Upper lobe of left lung (tissue), 6 donors: Measurements from ENCODE around the gene KRTAP4-4. TPM values are rescaled to one million over a fixed set of nuclear protein-coding genes. Genes with fewer than 3 reads are reported as not detected.
"Not testable (repeated sequence)": the region's sequence is repeated elsewhere in the genome, so short reads cannot be mapped to it uniquely, and the experiment has no call there.

Source experiments
- ATAC-seq, 2 donors: fragments of 200-7000 bp; cut with Tn5 transposase; one replicate each; pipeline ENCODE4 v1.9.1; 2022; ENCODE audit warnings: mild to moderate bottlenecking in 2 of 2, moderate library complexity in 2 of 2; ENCODE audit not compliant: low FRiP score in 2 of 2
- DNase-seq, 2 donors: peaks; one replicate each; pipeline ENCODE4 v3.0.0-alpha.2; 2019 to 2020
- H3K27ac ChIP-seq, 4 donors: fragments of 200-600 bp; sonication (generic); one replicate each; pipeline ENCODE4 v1.5.1; 2016 to 2019
- H3K27me3 ChIP-seq, 4 donors: fragments of 200-600 bp; sonication (generic); one replicate each; pipeline ENCODE4 v1.5.1; 2017 to 2019
- H3K36me3 ChIP-seq, 4 donors: fragments of 200-600 bp; sonication (generic); one replicate each; pipeline ENCODE4 v1.5.1; 2016 to 2019
- H3K4me1 ChIP-seq, 4 donors: fragments of 200-600 bp; sonication (generic); one replicate each; pipeline ENCODE4 v1.5.1; 2018 to 2019
- H3K4me3 ChIP-seq, 4 donors: fragments of 200-600 bp; sonication (generic); one replicate each; pipeline ENCODE4 v1.5.1; 2017 to 2019; ENCODE audit warnings: mild to moderate bottlenecking in 2 of 4, moderate library complexity in 1 of 4
- H3K9me3 ChIP-seq, 4 donors: fragments of 200-600 bp; sonication (generic); one replicate each; pipeline ENCODE4 v1.5.1; 2018 to 2019
- CTCF ChIP-seq, 6 experiments: fragments of 450-650 bp in 4 of 6; fragments of 200-600 bp in 2 of 6; sonication (generic) in 2 of 6; IDR thresholded peaks; one replicate each; pipeline ENCODE4 v1.5.1; 2016 to 2019; ENCODE audit warnings: antibody characterized with exemption in 6 of 6
- EP300 ChIP-seq, 4 donors: sonication (generic); formaldehyde crosslinking; IDR thresholded peaks; one replicate each; pipeline ENCODE4 v1.5.1; 2017; ENCODE audit warnings: antibody characterized with exemption in 4 of 4, control low read depth in 2 of 4
- POLR2A ChIP-seq, 4 donors: fragments of 450-650 bp; IDR thresholded peaks; one replicate each; pipeline ENCODE4 v1.5.1; 2016 to 2017; ENCODE audit warnings: antibody characterized with exemption in 4 of 4, mild to moderate bottlenecking in 2 of 4
- POLR2AphosphoS5 ChIP-seq, 2 donors: sonication (generic); formaldehyde crosslinking; IDR thresholded peaks; one replicate each; pipeline ENCODE4 v1.5.1; 2017; ENCODE audit warnings: antibody characterized with exemption in 2 of 2
- WGBS, 2 donors: methylation state at CpG; one replicate each; pipeline ENCODE4 v1.1.5; 2017 to 2018; 5-methylcytosine and 5-hydroxymethylcytosine counted together
- total RNA-seq, 6 donors: library from RNA; depleted of rRNA in 4 of 6; stranded (reverse); fragments of >200 nt in 4 of 6; gene quantifications; one replicate each; pipeline versions ENCODE4 v1.1.0 to v1.2.1, GENCODE V29; 2016 to 2021
- donor health status: DM: no; HTN: no; CAD: no; lungs with moderate emphysema.
- donor health status: DM: no; HTN: yes; CAD: no; lungs with severe emphysema.

The KRTAP4-4 gene
- total RNA-seq, 6 donors from 2014 or later: not detected

- no peak overlapping the region for H3K27ac ChIP-seq
- no peak overlapping the region for H3K4me3 ChIP-seq
- ATAC-seq (no peak), DNase-seq (no peak)
- H3K9me3 ChIP-seq: no peaks in the 10 kb centered on the region
- no peaks in the 10 kb centered on the region for H3K36me3 ChIP-seq
- TF ChIP-seq EP300 (IDR thresholded peaks at IDR 0.05): no peak
- TF ChIP-seq CTCF (IDR thresholded peaks at IDR 0.05): no peak
- TF ChIP-seq POLR2AphosphoS5 (IDR thresholded peaks at IDR 0.05): no peak
- TF ChIP-seq POLR2A (IDR thresholded peaks at IDR 0.05): no peak
- WGBS, 2 donors: 56 to 61% methylated on average over 1 of the region's 1 CpG
- no peaks in the 10 kb centered on the region for H3K27me3 ChIP-seq
- no peaks in the 10 kb centered on the region for H3K4me1 ChIP-seq
Measured at GRCh38 chr17:41127371-41127770, 33.2 kb downstream of the KRTAP4-4 start.

- DNase-seq (no peak), ATAC-seq (no peak)
- TF ChIP-seq CTCF (IDR thresholded peaks at IDR 0.05): no peak
- TF ChIP-seq POLR2AphosphoS5 (IDR thresholded peaks at IDR 0.05): no peak
- TF ChIP-seq EP300 (IDR thresholded peaks at IDR 0.05): no peak
- TF ChIP-seq POLR2A (IDR thresholded peaks at IDR 0.05): no peak
- H3K9me3 ChIP-seq: no peaks in the 10 kb centered on the region
- WGBS, 2 donors: 75 to 79% methylated on average over 3 of the region's 3 CpGs
- H3K27me3 ChIP-seq: no peaks in the 10 kb centered on the region
- no peaks in the 10 kb centered on the region for H3K36me3 ChIP-seq
- H3K27ac ChIP-seq: no peak overlapping the region
- no peak overlapping the region for H3K4me3 ChIP-seq
- no peaks in the 10 kb centered on the region for H3K4me1 ChIP-seq
Measured at GRCh38 chr17:41126412-41126811, 34.1 kb downstream of the KRTAP4-4 start.

DNA sequence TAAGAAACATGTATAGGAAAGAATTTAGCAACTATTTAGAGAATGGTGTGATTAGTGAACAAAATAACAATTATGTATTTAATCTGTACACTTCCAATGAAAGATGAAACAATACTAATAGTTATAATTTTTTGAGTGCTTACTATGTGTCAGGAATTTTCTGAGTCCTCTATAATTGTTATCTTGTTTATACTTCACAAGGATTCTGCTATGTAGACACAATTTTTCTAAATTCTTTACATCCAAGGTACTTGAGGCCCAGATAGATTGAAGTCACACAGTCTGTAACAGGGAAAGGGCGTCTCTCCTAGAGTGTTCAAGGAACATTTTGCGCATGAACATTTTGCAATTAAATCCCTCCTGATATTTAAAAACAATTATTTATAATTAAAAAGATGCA, 35.5 kb downstream of the KRTAP4-4 start:
- Histone ChIP-seq H3K4me1 (no peaks in the 10 kb centered on the region), H3K36me3 (no peaks in the 10 kb centered on the region), H3K27me3 (no peaks in the 10 kb centered on the region), H3K4me3 (no peak overlapping the region), H3K9me3 (no peaks in the 10 kb centered on the region), H3K27ac (no peak overlapping the region)
- ATAC-seq (no peak), DNase-seq (no peak)
- WGBS, 2 donors: 100% methylated on average over 2 of the region's 2 CpGs
- TF ChIP-seq POLR2A (IDR thresholded peaks at IDR 0.05) (no peak), EP300 (IDR thresholded peaks at IDR 0.05) (no peak)

DNA sequence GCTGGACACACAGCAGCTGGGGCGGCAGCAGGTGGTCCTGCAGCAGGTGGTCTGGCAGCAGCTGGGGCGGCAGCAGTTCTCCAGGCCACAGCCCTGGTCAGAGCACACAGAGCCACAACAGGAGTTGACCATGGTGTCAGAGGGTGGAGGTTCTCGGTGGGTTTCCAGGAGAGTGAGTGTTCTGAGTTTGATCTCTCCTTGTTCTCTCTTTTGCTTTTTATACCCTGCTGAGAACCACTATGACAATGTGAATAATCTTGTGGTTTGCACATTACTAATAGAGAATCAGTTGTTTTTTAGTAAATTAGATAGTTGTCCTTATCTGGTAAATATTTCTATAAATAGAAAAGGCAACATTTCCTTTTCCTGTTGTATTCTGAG, 36.6 kb downstream of the KRTAP4-4 start, which contains the start of gene KRTAP4-12:
KRTAP4-12 (minus strand) TSS at position 192 of the 381 bp plus-strand sequence; CDS start at position 132, 60 bp downstream.
- not testable (repeated sequence) for H3K9me3 ChIP-seq, H3K36me3 ChIP-seq, H3K4me1 ChIP-seq, H3K27me3 ChIP-seq, DNase-seq, H3K4me3 ChIP-seq, H3K27ac ChIP-seq, ATAC-seq
- WGBS, 2 donors: 78 to 83% methylated on average over 2 to 3 of the region's 3 CpGs

GRCh38 chr17:41123292-41123990, 37.1 kb downstream of the KRTAP4-4 start:
- ATAC-seq, H3K27ac ChIP-seq, H3K36me3 ChIP-seq, H3K9me3 ChIP-seq, H3K4me3 ChIP-seq, H3K27me3 ChIP-seq, H3K4me1 ChIP-seq: not testable (repeated sequence)
- WGBS, 2 donors: 86 to 91% methylated on average over 7 to 12 of the region's 12 CpGs
- peak in 1 of 2 donors; percentile 58 for DNase-seq

GRCh38 chr17:41121742-41122141, 38.8 kb downstream of the KRTAP4-4 start:
- Histone ChIP-seq H3K36me3 (no peaks in the 10 kb centered on the region), H3K27ac (no peak overlapping the region), H3K27me3 (no peaks in the 10 kb centered on the region), H3K9me3 (no peaks in the 10 kb centered on the region), H3K4me3 (no peak overlapping the region), H3K4me1 (no peaks in the 10 kb centered on the region)
- DNase-seq: no peak
- TF ChIP-seq POLR2AphosphoS5 (IDR thresholded peaks at IDR 0.05): no peak
- no peak for TF ChIP-seq POLR2A (IDR thresholded peaks at IDR 0.05)
- TF ChIP-seq EP300 (IDR thresholded peaks at IDR 0.05): no peak
- no peak for TF ChIP-seq CTCF (IDR thresholded peaks at IDR 0.05)
- ATAC-seq: no peak
- 84 to 92% methylated on average over 2 of the region's 2 CpGs for WGBS, 2 donors

DNA sequence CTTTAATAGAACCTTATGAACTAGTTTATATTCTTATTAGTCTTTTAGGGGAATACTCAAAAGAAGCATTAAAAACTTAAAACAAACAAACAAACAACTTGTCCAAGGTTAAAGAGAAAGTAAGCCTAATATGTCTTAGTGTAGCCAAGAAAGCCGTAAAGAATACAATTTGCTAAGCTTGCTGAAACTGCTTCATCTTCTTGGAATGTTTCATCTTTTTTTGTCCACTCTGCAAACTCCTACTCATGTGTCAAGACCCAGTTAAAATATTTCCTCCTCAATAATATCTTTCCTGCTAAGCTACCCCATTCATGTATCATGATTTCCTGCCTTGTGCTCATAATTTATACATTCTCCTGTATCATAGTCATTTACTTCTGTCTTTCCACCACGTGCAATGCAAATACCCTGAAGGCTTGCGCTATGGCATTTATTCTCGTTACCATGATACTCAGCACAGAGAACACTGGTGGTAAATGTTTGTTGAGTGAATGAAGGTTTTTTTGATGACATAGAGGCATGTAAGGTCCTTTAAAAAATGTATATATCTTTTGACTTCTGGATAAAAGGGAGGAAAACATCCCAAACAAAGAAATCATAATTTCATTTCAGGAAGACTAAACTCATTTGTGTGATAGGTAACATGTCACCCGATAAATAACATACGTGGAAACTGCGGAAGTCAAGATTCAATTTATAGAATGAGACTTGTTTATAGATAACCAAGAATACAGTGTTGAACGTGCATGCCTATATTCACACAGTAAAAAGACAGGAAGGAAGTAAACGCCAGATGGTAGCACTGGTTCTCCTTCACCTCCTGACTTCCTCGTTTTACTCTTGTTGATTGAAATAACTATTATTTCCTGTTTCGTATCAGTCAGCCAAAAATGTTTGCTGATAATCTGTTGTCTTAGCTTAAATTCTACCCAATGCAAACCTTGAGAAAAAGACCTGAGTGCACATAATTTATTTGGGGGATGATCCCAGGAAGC, 40.6 kb downstream of the KRTAP4-4 start:
- DNase-seq, H3K27me3 ChIP-seq, ATAC-seq, H3K27ac ChIP-seq, H3K4me3 ChIP-seq, H3K9me3 ChIP-seq, H3K36me3 ChIP-seq, H3K4me1 ChIP-seq: not testable (repeated sequence)
- WGBS, 2 donors: 42 to 47% methylated on average over 11 of the region's 11 CpGs
